HG02938 (cell line): ENCODE results near the gene CYP2W1.

Experiments used
- ATAC-seq: cut with Tn5 transposase; IDR thresholded peaks from one replicate; pipeline ENCODE4 v1.9.1; 2021; ENCODE audit warnings: mild to moderate bottlenecking, moderate library complexity; ENCODE audit not compliant: unreplicated experiment

CYP2W1 gene

DNA sequence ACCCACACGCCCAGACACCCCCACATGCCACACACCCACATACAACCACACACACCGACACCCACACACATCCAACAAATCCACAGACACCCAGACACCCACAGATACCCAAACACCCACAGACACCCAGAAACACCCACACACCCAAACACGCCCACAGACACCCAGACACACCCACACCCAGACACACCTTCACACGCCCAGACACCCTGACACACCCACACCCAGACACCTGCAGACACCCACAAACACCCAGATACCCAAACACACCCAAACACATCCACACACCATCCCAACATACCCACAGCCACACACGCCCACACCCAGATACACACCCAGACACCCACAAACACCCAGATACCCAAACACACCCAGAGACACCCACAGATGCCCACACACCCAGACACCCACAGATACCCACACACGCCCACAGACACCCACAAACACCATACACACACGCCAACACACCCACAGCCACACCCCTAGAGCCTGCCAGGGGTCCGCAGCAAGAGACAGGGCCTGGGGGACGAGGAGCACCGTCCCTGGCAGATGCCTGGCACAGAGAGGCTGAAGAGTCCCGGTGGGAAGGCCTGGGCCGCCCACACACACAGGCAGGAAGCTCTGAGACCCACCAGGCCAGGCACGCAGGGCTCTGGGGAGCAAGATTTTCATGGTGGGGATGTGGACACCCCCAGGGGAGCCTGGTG lies 28.5 kb downstream of the CYP2W1 start:
- no peak for ATAC-seq

DNA sequence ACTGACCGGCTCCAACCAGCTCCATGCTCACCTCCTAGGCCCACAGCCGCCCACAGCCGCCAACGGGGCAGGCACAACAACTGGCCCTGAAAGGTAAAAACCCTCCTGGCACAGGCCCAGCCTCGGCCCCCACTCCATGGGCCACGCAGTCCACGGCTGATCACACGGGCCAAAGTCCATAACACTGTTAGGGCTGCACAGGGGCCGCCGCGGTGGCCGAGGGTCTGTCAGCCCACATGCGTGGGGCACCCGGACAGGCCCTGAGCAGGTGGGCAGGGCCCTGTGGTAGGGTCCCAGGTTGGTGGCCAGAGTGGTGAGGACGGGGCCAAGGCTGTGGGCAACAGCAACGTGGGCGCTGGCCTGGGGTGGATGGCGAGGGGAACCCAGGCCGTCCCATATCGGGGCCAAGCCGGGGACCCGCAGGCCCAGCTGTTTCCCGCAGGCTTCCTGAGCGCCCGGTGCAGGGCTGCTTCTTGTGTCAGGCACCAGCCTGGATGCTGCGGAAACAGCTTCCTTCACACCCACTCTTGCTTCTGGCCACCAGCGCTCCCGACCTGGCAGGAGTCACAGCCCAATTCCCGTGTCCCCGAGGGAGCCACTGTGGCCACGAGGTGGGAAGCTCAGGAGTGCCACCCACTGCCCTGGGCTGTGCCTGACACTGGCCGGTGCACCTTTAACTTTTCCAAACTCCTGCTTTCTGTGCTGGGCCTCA lies 29.2 kb downstream of the CYP2W1 start:
- ATAC-seq: no peak

DNA sequence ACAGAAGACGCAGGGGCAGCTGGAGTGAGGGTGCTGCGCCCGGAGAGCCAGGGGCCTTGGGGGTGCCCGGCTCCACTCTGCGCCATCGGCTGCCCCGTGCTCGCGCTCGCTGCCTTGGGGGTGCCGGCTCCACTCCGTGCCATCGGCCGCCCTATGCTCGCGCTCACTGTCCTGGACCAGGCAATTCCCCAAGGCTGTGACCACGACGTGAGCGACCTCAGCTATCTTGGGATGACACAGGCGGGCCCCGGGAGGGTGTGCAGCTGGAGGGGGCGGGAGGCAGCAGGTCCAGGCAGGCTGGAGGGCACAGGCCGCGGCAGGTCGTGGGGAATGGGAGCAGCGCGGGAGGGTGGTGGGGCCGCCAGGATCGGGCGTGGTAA lies 29.7 kb downstream of the CYP2W1 start:
- no peak for ATAC-seq

DNA sequence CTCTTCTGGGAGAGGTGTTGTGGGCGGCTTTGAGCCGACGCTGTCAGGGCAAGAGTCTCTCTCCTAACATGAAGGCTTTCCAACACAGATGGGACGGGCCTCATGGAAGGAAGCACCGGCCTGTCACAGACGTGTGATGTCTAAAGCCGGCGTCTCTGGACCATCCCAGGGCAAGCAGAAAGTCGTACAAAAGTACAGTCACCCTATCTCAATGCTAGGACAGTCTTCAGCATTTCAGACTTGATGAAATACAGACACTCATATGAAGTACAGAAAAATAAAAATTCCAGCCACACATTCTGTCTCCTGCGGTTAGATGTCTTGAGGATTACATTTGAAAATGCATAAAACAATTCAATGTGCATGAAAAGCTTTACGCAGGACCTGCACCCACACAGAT lies 30.6 kb downstream of the CYP2W1 start:
- no peak for ATAC-seq

DNA sequence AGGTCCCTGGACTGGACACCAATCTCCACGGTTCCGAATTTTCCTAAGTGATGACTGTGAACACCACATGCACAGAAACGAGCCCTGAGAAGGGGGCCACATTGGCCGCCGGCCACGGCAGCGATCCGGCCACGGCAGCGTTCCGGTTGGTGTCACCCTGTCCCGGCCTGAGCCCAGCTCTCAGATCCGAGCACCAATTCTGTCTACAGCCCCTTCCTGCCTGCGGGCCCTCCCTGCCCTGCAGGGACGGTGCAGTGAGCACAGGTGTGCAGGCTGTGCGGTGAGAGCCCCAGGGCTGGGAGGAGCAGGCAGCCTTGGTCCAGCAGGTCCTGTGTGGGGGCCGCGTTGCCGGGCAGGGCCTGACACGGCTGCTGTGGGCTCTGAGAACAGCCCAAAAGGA lies 31.7 kb downstream of the CYP2W1 start:
- no peak for ATAC-seq

DNA sequence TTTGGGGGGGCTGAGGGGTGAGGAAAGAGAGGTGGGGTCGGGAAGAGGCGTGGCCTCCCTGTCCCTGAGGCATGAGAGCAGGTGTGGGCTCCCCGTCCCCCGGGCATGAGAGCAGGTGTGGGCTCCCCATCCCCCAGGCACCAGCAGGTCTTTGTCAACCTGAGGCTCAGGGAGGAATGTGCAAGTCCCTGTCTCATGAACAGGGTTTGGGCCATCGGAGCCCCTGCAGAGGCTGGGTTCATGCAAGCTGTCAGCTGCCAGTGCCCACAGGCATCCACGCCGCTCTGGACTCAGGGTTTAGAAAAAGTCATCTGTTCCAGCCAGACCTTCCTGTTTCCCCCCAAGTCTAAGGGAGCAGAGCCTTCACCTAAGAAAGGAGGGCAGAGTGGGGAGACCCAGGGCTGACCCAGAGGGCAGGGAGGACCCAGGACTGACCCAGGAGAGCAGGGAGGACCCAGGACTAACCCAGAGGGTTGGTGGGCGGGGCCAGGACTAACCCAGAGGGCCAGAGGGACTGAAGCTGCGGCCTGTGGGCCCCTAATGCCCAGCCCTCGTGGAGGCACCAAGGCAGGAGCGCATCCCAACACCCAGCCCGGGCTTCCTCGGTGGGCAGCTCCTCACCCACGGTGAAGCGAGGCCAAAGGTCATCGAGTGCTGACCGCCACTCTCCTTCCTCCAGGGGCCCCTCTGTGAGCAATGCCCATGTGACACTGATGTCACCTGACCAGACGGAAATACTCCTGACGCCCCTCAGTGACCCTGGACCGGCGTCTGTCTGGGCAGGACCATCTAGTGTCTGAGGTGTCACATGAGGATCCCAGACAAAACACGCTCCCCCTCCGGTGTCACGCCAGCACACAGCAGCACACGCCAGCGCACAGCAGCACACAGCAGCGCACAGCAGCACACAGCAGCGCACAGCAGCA lies 32.5 kb downstream of the CYP2W1 start:
- no peak for ATAC-seq

DNA sequence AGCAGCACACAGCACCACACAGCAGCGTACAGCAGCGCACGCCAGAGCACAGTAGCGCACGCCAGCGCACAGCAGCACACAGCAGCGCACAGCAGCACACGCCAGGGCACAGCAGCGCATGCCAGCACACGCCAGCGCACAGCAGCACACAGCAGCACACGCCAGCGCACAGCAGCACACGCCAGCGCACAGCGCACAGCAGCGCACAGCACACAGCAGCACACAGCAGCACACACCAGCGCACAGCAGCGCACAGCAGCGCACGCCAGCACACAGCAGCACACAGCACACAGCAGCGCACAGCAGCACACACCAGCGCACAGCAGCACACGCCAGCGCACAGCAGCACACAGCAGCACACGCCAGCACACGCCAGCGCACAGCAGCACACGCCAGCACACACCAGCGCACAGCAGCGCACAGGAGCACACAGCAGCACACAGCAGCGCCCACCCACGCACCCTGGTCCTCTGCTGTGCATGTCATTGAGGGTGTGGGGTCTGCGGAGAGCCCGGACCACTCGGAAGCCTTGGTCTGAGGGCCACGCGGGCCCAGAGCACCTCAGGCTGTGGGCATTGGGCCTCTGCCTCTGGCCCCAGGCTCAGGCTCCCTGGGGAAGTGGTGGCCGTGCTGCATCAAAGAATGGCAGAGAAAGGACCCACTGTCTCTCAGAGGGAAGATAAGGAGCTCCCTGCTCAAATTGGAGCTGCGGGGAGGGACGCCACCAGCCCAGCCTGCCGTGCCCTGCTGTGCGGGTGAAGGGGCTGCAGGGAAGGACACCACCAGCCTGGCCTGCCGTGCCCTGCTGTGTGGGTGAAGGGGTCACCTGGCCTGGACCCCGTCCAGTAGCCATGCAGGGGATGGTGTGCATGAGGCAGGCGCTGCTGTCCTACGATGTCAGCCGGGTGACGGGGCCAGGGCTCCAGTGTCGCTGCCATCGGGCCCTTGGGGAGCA lies 33.9 kb downstream of the CYP2W1 start:
- ATAC-seq: no peak

DNA sequence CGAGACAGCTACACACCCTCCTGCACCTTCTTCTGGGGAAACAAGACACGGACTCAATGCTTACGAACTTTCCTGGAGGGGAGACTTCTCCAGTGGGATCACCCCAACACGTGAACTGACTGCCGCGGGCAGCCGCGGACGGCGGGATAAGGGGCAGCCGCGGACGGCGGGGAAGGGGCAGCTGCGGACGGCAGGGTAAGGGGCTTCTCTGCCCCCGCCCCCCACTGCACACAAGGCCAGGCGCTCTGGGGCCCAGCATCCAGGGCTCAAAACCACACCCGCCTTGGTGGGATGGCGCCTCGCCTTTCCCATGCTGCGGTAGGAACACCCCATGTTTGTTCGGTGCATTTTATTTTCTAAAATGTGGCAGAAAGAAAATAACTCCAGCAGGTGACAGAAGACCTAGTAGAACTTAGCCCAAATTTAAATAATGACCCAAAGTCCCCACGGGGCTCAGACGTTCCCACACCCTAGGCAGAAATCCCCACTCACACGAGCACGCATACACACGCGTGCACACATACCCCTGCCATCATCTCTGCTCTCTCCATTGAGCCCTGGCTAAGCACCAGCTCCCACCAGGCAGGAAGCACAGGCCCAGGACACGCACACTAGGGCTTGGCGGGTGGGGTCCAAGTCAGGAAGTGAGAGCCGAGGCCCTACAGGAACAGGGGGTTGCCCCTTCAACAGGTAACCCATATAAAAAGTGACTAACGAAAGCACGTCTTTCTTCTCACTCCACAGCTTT lies 34.8 kb downstream of the CYP2W1 start:
- no peak for ATAC-seq

DNA sequence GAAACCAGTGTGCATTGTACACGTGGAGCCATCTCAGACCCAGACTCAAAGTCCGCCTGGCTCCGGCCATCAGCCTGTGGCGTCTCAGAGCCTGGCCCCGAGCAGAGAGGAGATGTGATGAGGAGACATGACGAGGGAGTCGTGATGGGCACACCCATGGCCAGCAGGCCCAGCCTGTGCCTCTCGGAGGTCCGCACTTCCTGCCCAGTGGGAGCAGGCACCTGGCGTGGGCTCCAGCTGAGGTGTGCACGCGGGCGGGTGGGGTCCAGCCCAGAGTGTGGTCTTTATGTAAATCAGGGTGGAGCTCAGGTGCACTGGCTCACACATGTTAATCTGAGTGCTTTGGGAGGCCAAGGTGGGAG lies 35.3 kb downstream of the CYP2W1 start:
- ATAC-seq: no peak

DNA sequence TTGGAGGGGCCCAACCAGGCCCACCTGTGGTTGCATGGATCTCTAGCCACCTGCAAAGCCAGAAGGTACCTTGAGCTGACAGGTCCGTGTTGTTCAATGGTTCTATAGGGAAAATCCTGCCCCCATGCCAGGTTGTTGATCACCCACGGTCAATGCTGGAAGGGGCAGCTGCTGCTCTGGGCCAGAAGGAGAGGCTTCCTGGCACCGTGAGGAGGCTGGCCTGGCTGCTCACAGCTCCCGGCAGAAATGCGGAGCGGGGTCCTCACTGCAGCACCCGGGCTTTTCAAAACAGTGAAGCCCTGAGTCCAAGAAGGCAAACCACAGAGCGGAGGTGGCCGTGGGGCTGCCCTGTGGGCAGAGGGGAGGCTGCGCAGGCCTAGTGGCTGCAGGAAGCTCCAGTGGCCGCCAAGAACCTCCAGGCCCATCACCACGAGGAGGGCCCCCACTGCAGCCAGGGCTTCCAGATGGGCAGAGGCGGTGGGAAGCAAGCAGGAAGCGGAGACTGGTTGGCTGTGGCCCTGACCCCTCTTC lies 36.3 kb downstream of the CYP2W1 start:
- ATAC-seq: no peak

DNA sequence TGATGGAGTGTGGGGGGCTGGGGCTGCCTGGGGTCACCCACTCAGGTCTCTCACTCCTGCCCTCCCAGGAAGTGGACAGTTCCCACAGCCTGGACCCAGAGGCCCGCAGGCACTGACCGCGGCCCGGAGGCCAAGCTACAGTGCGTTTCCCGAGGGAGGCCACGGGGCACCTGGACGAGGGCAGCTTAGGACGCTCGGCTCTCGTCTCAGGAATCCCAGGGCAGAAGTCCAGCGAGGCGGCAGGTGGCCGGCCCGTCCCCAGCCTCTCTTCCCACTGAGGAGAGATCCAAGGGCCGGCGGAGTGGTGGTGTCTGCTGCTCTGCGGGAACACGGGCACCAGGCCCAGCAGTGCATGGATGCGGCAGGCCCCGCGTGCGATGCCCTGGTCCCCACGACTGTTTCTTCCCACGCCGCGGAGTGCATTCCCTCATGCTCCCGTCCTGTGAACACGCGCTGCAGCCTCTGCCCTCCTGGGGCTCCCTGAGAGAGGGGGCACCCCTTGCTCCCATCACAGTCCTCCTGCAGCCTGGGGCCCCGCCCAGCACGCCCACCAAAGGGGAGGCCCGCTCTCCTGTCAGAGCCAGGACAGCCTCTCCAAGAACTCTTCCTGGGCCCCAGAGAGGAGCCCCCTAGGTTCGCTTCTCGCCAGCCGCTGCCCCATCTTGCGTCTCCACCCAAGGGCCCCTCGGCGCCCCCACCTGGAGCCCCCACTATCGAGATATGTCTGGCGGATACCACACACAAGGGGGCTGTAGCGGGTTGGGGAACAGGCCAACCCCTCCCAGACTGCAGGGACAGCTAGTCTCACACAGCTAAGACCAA lies 37.0 kb downstream of the CYP2W1 start:
- ATAC-seq: no peak

DNA sequence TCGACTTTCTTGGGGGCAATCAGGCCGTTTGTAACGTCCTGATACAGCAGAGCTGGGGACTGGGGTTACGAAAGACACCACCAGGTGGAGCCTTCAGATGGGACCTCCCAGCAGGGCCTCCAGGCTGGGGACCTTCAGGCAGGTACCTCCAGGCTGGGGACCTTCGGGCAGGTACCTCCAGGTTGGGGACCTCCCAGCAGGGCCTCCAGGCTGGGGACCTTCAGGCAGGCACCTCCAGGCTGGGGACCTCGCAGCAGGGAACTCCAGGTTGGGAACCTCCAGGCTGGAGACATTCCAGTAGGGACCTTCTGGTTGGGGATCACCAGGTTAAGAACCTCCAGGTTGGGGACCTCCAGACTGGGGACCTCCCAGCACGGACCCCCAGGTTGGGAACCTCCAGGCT lies 37.9 kb downstream of the CYP2W1 start:
- ATAC-seq: no peak

DNA sequence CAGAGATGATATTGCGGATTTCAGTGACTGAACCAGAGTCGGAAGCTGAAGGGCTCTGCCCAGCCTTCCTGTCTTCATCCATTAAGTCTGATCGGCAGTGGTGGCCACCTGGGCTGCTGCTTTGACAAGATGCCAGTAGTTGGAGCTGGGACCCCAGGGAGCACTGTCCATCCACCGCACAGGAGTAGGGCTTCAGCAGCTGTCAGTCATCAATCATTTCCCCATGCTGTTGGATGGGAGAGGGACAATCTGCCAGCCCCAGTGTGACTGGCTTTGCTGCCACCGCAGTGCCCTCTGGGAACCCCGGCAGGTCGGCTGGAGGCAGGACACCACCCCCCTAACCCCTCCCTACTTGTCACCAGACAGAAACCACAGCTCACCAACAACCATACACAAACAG lies 38.4 kb downstream of the CYP2W1 start:
- ATAC-seq: no peak

DNA sequence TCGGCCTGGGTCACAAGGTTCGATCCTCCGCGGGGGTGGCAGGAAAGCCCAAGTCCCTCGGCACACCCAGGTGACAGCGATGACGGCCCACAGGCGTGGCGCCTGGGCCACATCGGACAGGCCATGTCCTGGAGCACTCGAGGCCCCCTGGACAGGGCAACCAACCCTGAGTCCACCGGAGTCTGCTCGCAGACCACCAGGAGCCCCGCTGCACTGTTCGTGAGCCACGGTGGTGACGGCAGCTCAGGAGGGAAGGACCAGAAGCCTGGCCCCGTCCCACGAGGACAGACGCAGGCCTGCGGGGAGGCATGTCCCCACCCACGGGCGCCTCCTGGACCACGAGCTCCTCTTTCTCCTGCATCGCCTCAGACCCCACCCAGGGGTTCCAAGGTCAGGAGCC lies 39.0 kb downstream of the CYP2W1 start:
- ATAC-seq: no peak

DNA sequence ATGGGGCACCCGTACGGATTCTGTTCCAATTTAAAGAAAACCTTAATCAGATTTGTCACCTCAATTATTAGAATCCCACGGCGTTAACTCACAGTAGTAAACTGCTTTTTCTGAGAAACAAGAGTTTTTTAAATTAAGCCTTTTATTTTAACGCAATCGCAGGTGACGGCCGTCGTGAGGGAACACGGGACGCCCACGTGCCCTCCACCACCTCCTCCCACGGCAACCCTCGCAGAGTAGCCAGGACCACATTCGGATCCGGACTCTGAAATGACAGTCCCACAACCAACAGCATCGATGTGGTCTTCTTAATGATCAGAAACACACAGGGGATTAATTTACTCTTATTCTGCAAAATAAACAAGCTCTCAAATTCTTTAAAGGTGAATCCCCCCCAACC lies 39.4 kb downstream of the CYP2W1 start:
- no peak for ATAC-seq

DNA sequence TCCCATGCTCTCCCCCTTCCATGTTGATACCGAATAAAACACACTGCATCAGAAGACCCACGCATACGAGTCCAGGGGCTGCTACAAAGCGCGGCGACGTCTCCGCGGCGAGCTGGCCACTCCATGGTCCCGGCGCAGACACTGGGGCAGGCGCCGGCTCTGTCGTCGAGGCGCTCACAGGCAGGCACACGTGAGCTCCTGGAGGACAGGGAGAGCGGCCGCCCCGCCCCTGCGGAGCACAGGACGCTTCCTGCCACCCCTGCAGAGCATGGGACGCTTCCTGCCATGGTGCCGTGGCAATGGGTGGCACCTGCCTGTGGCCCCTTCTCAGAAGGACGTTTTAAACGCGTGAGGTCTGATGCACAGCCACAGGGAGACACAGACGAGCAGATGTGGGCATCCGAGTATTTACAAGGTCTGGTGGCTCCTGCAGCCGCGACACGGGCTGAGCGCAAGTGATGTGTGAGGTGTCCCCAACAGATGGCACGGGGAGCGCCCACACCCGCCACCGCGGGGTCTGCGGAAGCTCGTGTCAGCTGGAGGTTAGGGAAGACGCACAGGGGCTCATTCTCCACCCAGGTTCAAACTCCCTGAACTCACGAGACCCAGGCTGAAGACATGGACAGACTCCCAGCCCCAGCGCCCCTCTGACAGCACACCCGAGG lies 40.0 kb downstream of the CYP2W1 start:
- no peak for ATAC-seq

DNA sequence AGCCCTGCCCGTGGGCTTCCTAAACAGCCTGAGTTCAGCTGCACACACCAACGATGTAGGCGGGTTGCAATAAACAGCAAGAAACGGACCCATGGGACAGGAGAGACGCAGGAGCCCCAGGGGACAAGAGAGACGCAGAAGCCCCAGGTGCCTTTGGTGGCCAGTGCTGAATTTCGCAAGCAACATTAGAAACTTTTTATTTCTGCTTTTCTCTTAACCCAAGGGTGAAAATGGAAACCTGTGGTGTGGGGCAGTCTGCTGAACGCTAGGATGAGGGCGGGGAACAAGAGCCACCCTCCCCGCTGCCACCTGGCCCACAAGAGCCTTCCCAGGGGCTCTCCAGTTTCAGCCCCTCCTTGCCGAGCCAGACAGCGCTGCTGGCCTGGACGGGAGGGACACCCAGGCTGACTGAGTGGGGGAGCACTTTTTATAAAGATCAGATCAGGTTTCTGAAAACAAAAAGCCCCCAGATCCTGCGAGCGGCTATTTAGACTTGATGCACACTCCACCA lies 41.4 kb downstream of the CYP2W1 start:
- peak; percentile 50 for ATAC-seq
